OCI-LY7 (cell line): ENCODE measurements around the gene SF3B1.

Experiments
- CTCF ChIP-seq: fragments of 200-600 bp; sonication (generic); conservative IDR thresholded peaks from 2 replicates; pipeline ENCODE4 v1.5.1; 2014; ENCODE audit warnings: mild to moderate bottlenecking, antibody characterized with exemption, low read length, moderate library complexity, mixed read lengths
- EZH2phosphoT487 ChIP-seq: fragments of 200-600 bp; sonication (generic); IDR thresholded peaks from 2 replicates; pipeline ENCODE4 v1.6.1; 2018; ENCODE audit warnings: low read depth, borderline replicate concordance, mild to moderate bottlenecking, mixed run types, antibody characterized with exemption, low read length, moderate library complexity, mixed read lengths

- TF ChIP-seq CTCF (no peak), EZH2phosphoT487 (no peak)
Measured at GRCh38 chr2:197349699-197350098, 85.1 kb downstream of the SF3B1 start.
